GM12801 (cell line): ENCODE data around the gene C2orf76.

ENCODE experiments used
- TF ChIP-seq, protein P1 (sequence below): IDR thresholded peaks from one replicate; pipeline ENCODE4 v1.5.1; 2011; ENCODE audit warnings: control low read depth; ENCODE audit not compliant: insufficient read length; ENCODE audit errors: extremely low read depth

The C2orf76 gene

DNA sequence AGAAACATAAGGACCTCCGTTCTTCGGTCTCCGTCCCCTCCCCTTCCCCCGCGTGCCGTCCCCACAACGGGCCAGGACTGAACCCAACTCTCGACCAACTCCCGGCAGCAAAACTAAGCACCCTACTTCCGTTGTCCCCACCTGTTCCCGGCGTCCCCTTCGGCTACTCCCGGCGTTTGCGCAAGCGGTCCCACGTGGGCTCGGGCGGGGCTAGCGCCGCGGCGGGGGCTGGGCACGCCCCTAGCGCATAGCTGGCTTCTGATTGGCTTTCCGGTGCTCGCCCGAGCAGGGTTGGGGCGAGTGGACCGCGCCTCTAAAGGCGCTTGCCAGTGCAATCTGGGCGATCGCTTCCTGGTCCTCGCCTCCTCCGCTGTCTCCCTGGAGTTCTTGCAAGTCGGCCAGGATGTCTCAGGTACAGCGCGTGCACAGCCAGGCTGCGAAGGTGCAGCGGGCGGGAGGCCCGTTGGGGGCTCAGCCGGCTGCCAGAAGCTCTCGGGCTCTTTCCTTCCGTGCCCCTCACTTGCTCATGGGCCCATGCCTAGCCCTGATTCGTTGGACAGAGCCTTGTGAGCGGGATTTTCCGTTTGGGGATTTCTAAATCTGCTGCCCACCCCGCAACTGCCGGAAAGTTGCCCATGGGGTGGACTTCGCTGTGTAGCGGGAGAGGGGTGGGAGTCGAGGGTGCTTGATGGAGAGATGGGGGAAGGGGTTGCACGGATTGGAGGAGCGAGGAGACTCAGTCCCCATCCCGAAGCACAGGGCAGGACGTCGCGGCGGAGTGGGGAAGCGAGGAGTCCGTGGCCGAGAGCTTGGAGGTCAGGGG, at the start of gene C2orf76, which contains the start of gene DBI:
Gene C2orf76, minus strand, starts transcription at position 186 of the 823 bp plus-strand sequence. CDS start 26,875 bp downstream, outside the sequence.
Gene DBI, plus strand, starts transcription at position 329 of the 823 bp plus-strand sequence. Its CDS starts 75 bp downstream, at position 404.
- TF ChIP-seq, protein P1, sequence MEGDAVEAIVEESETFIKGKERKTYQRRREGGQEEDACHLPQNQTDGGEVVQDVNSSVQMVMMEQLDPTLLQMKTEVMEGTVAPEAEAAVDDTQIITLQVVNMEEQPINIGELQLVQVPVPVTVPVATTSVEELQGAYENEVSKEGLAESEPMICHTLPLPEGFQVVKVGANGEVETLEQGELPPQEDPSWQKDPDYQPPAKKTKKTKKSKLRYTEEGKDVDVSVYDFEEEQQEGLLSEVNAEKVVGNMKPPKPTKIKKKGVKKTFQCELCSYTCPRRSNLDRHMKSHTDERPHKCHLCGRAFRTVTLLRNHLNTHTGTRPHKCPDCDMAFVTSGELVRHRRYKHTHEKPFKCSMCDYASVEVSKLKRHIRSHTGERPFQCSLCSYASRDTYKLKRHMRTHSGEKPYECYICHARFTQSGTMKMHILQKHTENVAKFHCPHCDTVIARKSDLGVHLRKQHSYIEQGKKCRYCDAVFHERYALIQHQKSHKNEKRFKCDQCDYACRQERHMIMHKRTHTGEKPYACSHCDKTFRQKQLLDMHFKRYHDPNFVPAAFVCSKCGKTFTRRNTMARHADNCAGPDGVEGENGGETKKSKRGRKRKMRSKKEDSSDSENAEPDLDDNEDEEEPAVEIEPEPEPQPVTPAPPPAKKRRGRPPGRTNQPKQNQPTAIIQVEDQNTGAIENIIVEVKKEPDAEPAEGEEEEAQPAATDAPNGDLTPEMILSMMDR, result no peak

DNA sequence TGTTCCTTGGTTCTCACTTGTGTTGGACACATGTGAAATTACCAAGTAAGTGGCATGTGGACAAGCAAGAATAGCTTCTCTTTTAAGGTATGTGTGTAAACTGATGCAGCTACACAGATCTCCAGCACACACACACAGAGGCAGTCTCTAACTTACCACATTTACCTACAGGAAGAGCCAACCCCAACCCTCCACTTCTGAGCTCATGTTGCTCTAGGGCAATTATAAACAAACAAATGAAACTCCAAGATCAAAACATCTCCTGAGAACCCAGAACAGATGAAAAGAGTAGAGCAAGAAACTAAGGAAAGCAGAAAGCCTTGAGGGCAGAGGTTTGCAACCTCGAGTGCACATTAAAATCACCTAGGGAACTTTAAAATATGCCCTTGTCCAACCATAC, 49.0 kb upstream of the C2orf76 start:
- TF ChIP-seq, protein P1, result no peak

DNA sequence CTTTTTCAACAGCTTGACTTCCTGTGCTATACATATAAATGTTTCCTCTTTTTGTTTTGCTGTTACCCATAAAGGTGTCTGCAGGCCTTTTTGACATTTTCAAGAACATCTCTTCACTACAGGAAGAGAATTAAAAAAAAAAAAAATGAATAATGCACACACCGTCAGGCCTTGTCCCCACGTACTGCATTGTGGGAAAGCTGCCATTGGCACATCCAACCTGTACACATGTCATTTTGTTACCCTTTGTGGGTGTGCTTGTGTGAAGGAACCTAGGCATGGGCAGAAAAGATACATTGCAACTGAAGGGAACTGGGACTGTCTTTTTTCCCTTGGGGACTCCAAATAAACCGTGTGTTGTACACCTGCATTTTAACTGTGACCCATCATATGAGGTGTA, 48.3 kb upstream of the C2orf76 start:
- TF ChIP-seq, protein P1, result no peak

DNA sequence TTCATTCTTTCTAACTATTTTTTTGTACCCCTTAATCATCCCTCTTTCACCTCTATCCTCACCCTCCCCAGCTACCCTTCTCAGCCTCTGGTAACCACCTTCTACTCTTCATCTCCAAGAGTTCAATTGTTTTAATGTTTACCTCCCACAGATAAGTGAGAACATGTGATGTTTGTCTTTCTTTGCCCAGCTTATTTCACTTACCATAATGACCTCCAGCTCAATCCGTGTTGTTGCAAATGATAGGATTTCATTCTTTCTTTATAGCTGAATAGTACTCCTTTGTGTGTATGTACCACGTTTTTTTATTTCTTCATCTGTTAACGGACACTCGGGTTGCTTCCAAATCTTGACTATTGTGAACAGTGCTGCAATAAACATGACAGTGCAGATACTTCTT, 42.9 kb upstream of the C2orf76 start:
- TF ChIP-seq, protein P1, result no peak

DNA sequence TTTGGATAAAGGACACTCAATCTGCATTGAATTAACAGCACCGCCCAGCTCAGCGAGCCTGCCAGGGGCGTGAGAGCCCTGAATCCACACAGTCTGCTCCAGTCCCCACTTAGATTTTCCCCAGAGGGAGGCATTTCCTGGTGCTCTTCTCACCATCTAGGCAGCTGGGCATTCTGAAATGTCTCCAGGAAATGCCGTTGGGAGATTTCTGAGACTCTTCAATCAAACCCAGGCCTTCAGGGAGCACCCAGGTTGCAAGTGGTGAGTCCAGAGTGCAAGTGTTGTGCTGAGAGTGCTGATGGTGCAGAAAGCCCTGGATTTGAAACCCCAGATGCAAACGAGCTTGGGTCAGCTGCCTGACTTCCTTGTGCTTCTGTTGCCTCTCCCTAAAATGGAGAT, 41.6 kb upstream of the C2orf76 start:
- TF ChIP-seq, protein P1, result no peak

DNA sequence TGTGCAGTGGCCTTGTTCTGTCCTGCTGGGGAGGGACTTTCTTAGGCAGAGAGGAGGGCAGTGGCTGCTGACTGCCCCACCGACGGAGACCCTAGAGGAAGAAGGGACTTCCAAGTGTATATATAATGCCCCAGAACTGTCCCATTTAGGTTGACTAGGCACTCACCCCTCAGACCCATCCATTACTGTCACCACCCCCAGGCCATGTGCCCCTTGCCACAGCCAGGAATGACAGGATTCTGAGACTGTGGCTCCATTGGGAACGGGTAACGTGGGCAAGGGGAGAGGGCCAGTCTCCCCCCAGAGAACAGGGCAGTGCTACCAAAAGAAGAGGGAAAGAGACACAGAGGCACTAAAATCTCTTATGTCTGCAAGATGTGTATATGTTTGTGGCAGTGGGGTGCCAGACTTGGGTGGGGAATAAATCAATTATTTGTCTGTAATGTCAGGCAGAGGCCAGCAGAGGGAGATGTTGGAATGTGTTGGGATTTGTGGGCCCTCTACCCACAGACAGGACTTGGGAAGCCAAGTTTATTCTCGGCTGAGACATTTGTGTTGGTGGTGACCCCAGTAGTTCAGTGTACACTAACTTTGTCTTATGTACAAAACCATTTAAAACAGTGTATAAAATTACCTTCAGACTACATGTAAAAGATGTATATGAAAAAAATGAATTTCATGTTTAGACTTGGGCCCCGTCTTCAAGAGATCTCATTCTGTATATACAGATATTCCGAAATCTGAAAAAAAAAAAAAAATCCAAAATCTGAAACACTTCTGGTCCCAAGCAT, 41.0 kb upstream of the C2orf76 start:
- TF ChIP-seq, protein P1, result no peak

DNA sequence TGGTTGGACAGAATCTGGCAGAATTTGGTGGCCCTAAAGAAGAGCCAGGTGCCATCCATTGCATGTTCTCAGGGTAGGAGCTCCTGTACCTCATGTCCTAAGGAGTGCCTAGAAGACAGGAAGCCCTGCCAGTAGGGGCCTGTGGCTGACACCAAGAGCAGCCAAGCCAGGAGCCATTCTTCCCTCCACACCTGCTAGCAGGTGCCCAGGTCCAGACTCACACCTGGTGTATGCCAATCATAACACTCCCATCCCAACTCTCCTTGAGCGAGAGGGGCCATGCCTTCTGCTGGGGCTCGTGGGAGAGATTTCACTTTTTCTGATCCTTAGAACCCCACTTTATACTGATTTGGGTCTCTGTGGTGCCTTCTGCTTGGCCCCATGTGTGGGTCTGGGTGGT, 38.5 kb upstream of the C2orf76 start:
- TF ChIP-seq, protein P1, result no peak
